Measurements from ENCODE around the gene TFPI. TPM values are rescaled to one million over a fixed set of nuclear protein-coding genes. Genes with fewer than 3 reads are reported as not detected.

Gene TFPI
- total RNA-seq, 1 experiment from 2014 or later = 129 TPM

DNA sequence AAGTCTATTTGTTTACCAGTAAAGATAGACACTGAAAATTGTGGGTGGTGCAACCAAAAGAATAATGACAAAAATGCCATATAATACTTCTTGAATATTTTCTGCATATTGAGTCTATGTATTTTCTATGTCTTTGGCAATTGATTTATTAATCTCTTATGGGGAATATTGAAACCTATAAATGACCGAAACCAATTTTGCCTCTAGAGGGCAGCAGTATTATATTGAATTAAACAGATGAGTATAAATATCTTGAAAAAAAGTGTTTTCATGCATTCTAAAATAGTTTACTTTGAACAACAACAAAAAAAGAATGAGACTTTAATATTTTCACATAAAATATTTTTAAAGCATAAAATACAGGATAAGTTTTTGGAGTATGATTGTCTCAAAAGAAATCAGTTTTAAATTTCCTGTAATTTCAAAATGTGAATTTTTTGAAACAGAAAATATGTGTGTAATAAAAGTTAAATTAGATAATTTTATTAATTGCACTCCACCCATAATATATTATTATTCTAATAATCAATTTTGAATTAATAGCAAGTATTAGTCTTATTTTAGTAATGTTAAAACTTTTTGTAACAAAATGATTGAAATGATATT, 56.3 kb downstream of the TFPI start:
- no TSS peak for BruUV-seq (replicated peaks)
- ATAC-seq (no peak), DNase-seq (ENCODE audit: low read depth, low spot score) (no peak)
- intact Hi-C loops (cut with micrococcal nuclease; ENCODE audit: unreplicated experiment) (no loop called here), in situ Hi-C loops (cut with HindIII; ENCODE audit: low pct_unique_long_range_greater_than_20kb, low sequenced_read_pairs) (no loop called here)
- H3K36me3 ChIP-seq (ENCODE audit: control insufficient read depth, insufficient read depth, low read length) = peaks cover 27% of the 10 kb centered on the region
- ChIA-PET POLR2A (no interaction called here), CTCF (interaction anchor here (3.6 kb wide), 1 partner anchor 83 kb away, joined by 31 read pairs; no protein-coding TSS in a partner anchor)
- H3K27ac ChIP-seq (ENCODE audit: low read length) = peak overlapping the region; percentile 97; the same call in 1 of the 2 replicates
- TF ChIP-seq, protein P1, sequence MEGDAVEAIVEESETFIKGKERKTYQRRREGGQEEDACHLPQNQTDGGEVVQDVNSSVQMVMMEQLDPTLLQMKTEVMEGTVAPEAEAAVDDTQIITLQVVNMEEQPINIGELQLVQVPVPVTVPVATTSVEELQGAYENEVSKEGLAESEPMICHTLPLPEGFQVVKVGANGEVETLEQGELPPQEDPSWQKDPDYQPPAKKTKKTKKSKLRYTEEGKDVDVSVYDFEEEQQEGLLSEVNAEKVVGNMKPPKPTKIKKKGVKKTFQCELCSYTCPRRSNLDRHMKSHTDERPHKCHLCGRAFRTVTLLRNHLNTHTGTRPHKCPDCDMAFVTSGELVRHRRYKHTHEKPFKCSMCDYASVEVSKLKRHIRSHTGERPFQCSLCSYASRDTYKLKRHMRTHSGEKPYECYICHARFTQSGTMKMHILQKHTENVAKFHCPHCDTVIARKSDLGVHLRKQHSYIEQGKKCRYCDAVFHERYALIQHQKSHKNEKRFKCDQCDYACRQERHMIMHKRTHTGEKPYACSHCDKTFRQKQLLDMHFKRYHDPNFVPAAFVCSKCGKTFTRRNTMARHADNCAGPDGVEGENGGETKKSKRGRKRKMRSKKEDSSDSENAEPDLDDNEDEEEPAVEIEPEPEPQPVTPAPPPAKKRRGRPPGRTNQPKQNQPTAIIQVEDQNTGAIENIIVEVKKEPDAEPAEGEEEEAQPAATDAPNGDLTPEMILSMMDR (IDR thresholded peaks at IDR 0.05) = peak; percentile 28; the same call in 1 of the 2 replicates
- TF ChIP-seq, protein P2, sequence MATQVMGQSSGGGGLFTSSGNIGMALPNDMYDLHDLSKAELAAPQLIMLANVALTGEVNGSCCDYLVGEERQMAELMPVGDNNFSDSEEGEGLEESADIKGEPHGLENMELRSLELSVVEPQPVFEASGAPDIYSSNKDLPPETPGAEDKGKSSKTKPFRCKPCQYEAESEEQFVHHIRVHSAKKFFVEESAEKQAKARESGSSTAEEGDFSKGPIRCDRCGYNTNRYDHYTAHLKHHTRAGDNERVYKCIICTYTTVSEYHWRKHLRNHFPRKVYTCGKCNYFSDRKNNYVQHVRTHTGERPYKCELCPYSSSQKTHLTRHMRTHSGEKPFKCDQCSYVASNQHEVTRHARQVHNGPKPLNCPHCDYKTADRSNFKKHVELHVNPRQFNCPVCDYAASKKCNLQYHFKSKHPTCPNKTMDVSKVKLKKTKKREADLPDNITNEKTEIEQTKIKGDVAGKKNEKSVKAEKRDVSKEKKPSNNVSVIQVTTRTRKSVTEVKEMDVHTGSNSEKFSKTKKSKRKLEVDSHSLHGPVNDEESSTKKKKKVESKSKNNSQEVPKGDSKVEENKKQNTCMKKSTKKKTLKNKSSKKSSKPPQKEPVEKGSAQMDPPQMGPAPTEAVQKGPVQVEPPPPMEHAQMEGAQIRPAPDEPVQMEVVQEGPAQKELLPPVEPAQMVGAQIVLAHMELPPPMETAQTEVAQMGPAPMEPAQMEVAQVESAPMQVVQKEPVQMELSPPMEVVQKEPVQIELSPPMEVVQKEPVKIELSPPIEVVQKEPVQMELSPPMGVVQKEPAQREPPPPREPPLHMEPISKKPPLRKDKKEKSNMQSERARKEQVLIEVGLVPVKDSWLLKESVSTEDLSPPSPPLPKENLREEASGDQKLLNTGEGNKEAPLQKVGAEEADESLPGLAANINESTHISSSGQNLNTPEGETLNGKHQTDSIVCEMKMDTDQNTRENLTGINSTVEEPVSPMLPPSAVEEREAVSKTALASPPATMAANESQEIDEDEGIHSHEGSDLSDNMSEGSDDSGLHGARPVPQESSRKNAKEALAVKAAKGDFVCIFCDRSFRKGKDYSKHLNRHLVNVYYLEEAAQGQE (IDR thresholded peaks at IDR 0.05; ENCODE audit: insufficient read depth in 1 of 2, low read depth in 2 of 2, low read length in 1 of 2) = no peak
- H3K9me3 ChIP-seq (ENCODE audit: control insufficient read depth, insufficient read depth, low read depth, low read length) = peaks cover 5% of the 10 kb centered on the region; the same call in 1 of the 2 replicates
- no peaks in the 10 kb centered on the region for H3K27me3 ChIP-seq (ENCODE audit: control insufficient read depth, insufficient read depth, low read length)
- H3K4me3 ChIP-seq (ENCODE audit: low read depth in 2 of 2, low read length in 2 of 2) = no peak overlapping the region
- peaks cover 39% of the 10 kb centered on the region for H3K4me1 ChIP-seq (ENCODE audit: control insufficient read depth, insufficient read depth, low read length)

DNA sequence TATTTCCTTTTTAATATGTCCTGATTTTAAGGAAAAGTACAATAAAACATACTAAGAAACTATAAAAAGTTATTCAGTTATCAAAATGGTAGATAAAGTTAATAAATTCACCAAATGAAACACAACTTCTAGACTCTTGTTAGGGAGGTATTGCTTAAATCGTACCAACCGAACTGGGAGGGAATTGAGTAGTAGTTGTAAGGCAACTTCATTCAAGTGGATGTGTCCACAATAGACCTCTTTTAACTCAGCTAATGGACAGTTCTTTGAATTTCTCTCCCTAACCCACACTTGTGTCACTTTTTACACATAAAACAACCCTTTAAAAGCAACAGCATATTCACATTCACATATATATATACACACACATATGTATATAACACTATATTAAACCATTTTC, 57.1 kb downstream of the TFPI start:
- no TSS peak for BruUV-seq (replicated peaks)
- in situ Hi-C loops (cut with HindIII; ENCODE audit: low pct_unique_long_range_greater_than_20kb, low sequenced_read_pairs) = no loop called here
- H3K36me3 ChIP-seq (ENCODE audit: control insufficient read depth, insufficient read depth, low read length) = peaks cover 27% of the 10 kb centered on the region
- CTCF ChIA-PET = no interaction called here
- no peaks in the 10 kb centered on the region for H3K27me3 ChIP-seq (ENCODE audit: control insufficient read depth, insufficient read depth, low read length)
- H3K9me3 ChIP-seq (ENCODE audit: control insufficient read depth, insufficient read depth, low read depth, low read length) = peaks cover 7% of the 10 kb centered on the region; the same call in 1 of the 2 replicates
- H3K27ac ChIP-seq (ENCODE audit: low read length) = peak overlapping the region; percentile 6; the same call in 1 of the 2 replicates
- DNase-seq (ENCODE audit: low read depth, low spot score) (no peak), ATAC-seq (no peak)
- POLR2A ChIA-PET = no interaction called here
- TF ChIP-seq TCF7L2 (IDR thresholded peaks at IDR 0.05; ENCODE audit: low read depth, low read length) (no peak), SIN3A (IDR thresholded peaks at IDR 0.05; ENCODE audit: borderline replicate concordance, insufficient read depth, low read depth, low read length) (no peak), POLR2AphosphoS5 (IDR thresholded peaks at IDR 0.05; ENCODE audit: low read depth, low read length) (no peak)
- TF ChIP-seq, protein P1 (IDR thresholded peaks at IDR 0.05) = no peak
- TF ChIP-seq, protein P2 (IDR thresholded peaks at IDR 0.05; ENCODE audit: insufficient read depth in 1 of 2, low read depth in 2 of 2, low read length in 1 of 2) = no peak
- H3K4me3 ChIP-seq (ENCODE audit: low read depth in 2 of 2, low read length in 2 of 2) = no peak overlapping the region
- intact Hi-C loops (cut with micrococcal nuclease; ENCODE audit: unreplicated experiment) = no loop called here
- H3K4me1 ChIP-seq (ENCODE audit: control insufficient read depth, insufficient read depth, low read length) = peaks cover 31% of the 10 kb centered on the region

All from Panc1 (cell line).